H4 (cell line): ENCODE data around the gene TBX4. TPM values are rescaled to one million over a fixed set of nuclear protein-coding genes. Genes with fewer than 3 reads are reported as not detected.

Experiments used
- DNase-seq: peaks from one replicate; pipeline ENCODE4 v3.0.0-alpha.2; 2015; ENCODE audit warnings: low spot score
- total RNA-seq: library from RNA; depleted of rRNA; stranded (reverse); fragments of >200 nt; shearing (Covaris generic); gene quantifications from 2 replicates; pipeline ENCODE4 v1.2.3, GENCODE V29; 2014

The TBX4 gene
- total RNA-seq, 1 experiment from 2014 or later, result not detected

DNA sequence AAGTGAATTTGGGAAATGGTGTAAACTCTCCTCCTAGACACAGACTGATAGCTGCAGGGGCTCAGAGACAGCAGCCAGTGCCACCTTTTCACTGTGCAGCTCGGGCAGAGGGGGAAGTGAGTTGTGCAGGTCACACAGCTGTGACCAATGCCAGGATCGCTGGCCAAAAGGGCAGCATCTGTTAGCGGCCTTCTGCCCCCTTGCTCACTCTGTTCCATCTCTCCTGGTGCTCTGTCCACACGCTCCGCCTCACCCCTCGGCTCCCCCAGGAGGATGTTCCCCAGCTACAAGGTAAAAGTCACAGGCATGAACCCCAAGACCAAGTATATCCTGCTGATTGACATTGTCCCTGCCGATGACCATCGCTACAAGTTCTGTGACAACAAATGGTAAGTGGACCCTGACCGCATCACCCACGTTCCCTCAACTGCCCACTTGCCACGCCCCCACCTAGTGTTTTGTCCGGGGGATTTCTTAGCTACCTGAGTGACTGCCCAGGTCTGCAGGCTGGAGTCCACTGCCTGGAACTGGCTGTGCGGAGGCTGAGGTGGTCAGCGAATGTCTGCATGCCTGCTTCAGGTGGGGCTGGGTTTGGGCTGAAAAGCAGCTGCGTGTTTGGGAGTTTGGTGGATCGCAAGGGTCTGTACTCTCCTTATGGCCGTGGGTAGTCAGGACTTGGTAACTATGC lies 13.5 kb downstream of the TBX4 start:
- no peak for DNase-seq

DNA sequence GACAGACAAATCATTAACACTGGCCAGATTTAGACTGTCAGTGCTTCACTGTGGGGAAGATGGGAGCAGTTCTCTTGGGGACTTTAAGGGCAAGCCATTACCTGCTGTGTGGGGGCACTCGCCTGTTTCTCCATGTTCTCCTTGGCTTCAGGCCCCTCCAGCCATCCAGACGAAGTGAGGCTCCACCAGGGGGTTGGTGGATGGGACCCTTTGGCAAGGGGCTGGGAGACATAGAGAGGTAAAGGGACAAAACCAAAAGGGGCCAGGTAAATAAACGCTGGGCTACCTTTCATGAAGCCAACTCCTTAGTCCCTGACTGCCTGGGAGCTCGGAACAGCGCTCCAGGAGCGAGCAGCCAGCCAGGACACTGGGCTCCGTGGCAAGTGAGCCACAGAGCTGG lies 14.0 kb downstream of the TBX4 start:
- no peak for DNase-seq

DNA sequence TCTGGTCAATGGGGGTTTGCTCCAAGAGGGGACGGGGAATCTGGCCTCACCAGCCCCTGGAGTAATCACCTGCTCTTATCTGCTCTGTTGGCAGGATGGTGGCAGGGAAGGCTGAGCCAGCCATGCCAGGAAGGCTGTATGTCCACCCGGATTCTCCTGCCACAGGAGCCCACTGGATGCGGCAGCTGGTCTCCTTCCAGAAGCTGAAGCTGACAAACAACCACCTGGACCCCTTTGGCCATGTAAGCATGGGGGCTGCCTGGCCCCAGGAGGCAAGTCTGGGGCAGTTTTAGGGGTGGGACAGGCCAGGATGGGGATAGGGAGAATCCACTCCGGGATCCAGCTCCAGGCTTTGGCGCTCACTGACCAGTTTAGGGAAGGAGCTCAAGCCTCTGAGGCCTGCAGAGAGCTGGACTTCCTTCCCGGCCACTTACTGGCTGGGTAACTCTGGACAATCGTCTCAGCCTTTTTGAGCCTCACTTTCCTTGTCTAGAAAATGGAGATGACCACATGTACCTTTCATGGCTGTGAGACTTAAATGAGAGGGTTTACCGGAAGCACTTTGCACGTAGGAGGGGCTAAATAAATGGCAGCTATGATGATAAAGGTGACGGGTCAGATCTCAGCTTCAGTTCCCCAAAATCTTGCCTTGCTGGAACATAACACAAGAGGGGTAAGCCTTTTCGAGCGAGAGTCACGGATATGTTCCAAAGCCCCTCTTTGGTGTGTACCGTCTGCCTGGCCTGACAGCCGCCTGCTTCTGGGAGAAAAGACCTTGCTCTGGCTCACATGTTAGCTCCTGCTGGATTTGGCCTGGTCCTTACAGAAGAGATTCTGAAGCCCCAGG lies 15.4 kb downstream of the TBX4 start:
- DNase-seq, result peak; percentile 49

DNA sequence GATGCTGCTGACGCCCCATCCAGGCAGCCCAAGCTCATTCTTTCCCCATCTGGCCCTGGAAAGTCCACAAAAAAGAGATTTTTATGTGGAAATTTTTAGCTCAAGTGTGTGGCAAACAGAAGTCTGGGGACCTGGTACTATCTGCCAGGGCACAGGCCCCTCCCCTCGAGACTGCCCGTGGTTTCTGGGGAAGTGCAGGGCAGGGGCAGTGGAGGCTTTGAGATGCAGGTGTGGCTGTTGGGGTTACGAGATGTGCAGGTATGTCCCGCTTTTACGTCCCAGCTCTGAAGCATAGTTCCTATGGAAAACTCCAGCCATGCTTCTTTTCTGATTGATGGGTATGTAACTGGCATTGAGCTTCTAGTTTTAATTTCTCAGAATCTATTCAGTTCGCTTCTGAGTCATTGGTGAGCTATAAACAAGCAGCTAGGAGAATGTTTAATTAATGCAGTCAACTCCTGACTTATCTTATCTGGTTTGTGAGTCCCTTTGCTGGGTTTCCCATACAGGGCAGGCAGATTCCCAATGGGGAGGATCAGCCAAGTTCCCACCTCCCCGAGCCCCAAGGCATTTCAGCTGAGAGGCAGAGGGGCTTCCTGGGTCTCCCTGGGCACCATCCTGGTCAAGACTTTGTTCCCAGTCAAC lies 16.2 kb downstream of the TBX4 start:
- no peak for DNase-seq

DNA sequence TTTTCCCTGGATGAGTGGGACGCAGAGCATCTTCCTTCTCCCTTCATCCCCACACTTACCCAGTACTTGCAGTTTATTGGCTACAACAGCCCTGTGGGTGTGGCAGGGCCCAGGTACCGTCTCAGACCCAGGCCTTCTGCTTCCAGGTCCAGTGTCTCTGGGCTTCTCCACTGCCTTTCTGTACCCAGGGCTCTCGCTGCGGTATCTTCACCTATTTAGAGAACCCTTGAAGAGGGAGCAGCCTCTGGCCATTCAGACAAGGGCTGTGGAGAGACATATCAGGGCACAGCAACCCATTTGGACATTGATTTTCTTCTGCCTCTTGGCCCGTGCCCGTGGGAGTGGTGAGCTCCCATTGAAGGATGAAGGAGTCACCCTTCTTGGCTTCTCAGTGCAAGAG lies 17.3 kb downstream of the TBX4 start:
- DNase-seq, result no peak

DNA sequence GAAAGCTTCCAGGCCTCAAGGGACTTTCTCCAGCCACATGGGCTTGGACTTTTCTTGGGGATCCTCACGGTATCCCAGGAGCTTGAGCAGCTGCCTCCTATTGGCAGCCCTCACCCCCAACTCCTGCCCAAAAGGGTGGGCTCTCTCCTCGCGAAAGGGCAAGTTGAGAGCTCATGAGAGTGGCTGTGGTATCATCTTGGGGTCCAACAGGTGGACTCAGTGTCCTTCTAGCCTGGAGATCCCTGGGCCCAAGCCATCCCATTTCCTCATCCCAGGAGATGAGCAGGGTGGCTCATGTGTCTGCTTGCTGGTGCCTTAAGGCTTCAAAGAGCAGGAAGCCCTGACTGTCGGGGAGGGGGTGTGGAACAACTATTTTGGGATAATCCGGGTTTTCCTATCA lies 17.7 kb downstream of the TBX4 start:
- no peak for DNase-seq

DNA sequence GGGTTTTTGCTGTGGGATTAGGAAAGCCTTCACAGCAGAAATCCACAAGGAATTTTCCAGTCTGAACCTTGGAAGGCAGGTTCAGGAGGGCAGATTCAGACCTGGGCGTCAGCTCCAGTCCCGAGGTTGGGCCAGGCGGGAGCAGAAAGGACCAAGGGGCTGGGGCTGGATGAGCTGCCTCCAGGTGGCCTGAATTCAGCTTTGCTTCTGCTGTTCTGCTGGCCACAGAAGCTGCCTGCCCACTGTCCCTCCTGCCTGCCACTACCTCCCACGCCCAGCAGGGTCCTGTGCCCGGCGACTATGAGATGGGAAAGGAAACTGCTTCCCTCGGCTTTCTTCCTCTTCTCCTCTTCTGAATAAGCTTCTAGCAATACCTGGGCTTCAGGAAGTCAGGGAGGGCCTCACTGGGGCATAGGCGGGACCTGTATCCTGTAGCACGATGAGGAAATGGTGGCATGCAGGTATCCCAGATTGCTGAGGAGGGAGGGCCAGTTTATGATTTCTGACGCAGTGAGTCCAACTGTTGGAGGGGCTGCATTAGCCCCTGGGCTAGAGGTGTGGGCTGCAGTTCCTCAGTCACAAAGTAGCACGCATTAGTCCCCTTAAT lies 18.4 kb downstream of the TBX4 start:
- no peak for DNase-seq

DNA sequence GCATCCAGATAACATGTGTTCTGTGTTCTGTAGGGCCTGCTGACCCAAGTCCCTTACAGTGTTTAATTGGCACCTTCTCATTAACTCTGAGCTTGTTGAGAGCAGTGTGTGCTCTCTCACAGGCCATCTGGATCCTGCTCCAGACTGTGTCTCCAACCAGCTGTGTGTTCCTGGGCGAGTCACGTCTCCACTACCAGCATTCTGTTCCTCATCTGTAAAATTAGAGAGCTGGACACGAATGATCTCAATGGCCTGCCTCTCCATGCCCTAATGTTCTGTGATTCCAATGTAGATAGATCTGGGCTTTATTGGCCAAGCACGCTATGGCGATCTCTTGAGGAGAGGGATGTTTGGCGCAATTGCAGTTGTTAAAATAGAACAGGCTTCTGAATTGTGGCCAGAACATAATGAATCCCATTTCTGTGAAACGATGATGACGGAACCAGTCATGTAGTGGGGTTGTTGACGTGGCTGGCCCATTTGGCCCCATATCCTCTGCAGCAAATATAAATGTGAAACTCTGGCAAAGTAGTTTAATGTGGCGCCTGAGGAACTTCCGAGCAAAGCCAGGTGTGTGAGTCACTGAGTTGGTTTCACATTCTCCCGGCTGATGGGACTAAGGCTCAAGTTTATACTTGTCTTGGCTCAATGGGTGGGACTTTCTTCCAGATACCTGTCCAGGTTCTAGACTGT lies 22.2 kb downstream of the TBX4 start:
- DNase-seq, result no peak

DNA sequence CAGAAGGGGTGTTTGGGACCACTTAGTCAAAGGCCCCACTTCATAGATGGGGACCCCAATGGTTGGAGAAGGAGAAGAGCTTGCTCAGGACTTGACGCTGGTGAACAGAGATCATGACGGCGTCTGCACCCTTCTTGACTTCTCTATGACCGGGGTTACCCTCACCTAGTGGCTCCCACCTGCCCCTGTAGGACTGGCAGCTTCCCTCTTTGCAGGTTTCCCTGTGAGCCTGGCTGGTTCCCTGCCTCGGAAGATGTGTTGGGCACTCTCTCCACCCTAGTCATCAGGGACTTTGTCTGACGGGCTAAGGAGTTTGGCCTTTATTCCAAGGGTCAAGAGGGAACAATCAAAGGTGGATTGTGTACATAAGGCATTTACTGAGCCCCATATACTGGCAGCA lies 22.7 kb downstream of the TBX4 start:
- DNase-seq, result no peak

DNA sequence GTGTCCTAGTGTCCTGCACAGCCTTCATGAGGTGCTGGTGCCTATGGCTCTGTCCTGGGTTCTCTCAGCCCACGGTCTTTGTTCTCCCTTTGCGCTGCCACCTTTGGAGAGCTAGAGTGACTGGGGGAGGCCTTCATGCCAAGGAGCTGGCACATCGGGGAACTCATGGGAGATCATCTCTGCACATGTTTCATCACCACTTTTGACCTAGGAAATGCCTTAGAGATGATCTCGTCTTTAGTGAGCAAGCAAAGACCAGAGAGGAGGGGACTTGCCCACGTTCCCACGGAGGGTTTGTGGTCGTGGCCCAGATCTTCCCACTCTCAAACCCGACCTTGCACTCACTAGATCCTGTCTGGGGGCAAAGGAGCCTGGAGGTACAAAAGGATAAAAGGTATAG lies 23.5 kb downstream of the TBX4 start:
- DNase-seq, result no peak

DNA sequence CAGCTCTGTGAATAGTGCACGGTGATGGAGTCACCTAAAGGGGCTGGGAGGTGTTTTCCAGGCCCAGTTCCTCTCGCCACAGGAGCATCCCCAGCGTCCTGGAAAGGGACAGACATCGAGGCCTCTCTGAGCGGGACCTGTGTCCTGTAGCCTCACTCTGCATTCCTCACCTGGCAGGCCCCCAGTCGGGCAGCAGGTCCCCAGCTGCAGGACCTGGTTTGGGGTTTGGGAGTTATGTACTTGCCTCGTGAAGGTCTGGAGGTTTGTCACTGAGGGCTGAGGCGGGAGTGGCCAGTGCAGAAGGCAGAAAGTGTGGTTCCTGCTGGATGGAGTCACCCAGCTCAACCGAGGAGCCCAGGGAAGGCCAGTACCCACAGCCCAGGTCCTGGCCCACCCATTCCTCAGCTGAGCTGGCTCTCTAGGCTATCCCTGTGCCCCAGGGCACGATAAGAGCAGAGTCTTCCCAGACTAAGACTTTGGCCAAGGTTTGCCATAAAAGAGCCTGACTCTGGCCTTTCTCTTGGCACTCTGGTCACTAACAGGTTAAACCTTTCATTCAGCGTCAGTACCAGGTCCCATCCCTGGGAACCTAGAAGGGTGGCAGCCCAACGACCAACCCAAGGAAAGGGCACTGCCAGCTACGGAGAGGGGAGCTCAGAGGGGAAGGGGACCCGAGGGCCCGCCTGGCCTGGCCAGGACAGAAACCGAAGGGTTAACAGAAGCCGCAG lies 24.4 kb downstream of the TBX4 start:
- DNase-seq, result no peak

DNA sequence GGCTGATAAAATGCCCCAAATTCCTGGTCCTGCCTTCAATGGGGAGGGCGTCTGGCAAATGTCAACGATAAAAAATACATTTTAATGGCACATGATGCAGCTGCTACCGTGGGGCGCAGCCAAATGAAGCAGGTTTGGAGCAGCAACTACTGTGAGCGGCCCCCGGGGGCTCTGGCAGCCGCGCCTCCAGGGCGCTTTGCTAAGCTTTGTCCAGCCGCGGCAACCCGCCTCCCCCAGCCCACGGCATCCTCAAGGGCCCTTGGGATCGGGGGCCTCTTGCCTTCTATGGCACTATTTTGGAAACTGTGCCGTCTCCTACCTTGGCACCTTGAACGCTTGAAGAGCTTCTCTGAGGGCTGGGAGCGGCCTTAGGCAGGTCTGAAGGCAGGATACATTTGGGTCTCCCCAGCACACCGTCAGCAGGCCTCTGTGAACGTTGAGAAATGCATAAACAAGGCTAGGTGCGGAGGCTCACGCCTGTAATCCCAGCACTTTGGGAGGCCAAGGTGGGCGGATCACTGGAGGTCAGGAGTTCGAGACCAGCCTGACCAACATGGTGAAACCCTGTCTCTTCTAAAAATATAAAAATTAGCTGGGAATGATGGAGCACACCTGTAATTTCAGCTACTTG lies 25.1 kb downstream of the TBX4 start:
- no peak for DNase-seq

DNA sequence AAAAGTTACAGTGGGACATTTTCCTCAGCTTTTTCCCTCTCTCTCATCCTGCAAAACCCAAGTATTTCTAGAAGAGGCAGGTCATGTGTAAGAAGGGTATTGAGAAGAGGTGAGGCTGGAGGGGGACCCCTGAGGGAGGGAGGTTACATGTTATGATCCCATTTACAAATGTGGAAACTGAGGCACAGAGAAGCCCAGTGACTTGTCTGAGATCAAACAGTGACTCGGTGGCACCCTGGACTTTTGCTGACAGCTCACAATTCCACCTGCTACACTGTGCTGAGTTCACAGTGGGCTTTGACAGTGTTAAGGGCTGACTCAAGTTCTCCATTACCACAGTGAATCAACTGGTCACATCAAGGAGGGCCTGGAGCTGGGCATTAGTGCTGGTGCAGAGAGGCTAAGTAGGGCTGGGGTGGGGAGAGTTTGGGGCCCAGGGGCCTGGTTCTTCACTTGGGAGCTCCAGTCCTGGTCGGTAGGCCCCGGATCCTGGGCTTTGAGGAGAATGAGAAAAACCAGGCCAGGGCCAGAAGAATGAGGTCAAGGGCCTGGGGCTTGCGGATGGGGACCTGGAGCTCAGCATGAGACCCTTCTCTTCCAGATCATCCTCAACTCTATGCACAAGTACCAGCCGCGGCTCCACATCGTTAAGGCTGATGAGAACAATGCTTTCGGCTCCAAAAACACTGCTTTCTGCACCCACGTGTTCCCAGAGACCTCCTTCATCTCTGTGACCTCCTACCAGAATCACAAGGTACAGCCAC lies 26.0 kb downstream of the TBX4 start:
- no peak for DNase-seq

DNA sequence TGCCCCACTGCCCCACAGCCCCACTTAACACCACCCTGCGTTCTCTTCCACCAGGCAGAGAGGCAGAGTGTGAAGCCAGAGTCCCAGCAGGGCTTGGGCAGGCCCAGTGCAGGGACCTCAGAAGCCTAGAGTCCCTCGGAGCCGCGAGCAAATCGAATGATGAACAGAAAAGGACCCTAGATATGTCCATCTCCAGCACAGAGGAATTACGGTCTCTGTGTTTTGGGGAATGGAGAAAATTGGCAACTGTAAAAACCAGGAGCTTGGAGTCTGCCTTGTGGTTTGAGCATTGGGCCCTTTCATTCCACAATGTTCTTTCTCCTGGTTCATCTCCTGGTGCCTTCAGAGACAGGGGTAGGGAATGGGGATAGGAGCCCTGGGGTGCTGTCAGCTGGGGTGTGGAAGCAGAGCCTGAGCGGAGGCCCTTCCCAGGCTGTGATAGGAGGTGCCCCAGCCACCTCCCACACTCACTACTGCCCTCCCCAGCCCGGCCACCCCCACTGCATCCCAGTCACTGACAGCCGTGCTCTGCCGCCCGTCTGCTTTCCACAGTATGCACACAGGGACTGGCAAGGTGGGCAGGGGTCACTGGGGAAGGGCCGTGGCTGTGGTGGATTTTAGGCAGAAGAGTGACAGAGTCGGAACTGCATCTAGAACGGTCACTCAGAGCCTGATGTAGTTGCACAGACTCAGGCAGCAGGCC lies 26.7 kb downstream of the TBX4 start:
- no peak for DNase-seq

DNA sequence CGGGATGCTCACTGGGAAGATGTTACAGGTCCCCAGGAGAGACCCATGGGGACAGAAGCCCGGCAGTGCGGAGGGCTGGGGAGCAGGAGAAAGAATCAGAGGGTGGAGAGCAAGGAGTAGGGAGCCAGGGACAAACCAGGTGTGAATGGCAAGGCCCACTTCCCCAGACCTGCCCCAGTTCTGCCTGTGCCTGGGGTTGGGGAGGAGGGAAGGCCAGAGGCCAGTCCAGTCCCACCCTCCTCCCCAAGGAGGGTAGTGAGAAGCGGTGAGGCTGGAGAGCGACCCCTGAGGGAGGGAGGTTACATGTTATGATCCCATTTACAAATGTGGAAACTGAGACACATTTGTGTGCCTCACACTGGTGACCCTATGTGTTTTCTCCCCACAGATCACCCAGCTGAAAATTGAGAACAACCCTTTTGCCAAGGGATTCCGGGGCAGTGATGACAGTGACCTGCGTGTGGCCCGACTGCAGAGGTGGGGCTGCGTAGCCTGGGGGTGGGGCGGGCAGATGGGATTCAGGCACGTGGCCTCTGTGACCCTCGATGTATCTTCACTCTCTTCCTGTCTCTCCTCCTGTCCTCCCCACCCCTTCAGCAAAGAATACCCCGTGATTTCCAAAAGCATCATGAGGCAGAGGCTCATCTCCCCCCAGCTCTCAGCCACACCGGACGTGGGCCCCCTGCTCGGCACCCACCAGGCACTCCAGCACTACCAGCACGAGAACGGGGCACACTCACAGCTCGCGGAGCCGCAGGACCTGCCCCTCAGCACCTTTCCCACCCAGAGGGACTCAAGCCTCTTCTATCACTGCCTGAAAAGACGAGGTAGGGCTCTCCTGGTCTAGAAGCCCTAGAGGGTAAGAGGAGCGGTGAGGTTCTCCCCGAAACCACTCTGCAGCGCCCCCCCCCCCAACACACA lies 27.5 kb downstream of the TBX4 start:
- DNase-seq, result no peak

DNA sequence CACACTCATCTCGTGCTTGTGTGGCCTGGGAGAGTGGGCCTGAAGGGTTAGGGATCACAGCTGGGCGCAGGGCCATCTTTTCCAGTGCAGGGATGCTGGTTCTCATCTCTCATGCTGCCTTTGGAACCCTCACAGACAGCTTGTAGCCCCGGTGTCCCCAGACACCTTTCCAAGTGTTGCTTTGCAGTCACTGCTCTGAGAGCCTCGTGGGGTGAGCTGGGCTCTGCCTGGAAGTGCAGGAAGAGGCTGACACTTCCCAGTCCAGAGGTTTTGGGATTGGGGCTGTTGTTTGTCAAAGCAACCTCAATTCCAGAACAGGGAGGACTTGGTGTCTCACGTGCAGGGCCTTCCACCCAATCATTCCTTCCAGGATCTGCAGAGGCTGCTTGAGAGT lies 28.2 kb downstream of the TBX4 start:
- no peak for DNase-seq

DNA sequence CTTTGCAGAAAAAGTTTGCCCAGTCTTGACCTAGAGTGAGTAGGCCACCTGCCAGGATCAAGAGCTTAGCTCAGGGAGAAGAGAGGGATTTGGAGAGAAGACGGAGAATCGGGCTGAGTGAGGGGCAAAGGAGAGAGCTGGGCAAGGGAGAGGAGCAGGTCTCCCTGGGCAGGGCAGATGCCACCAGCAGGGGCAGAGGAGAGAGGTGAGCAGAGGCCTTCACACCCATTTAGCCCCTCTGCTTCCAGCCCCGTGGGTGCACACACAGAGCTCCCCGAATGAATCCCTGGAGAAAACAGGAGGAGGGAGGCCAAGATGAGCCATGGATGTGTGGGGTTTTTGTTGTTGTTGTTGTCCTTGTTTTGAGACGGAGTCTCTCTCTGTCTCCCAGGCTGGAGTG lies 29.2 kb downstream of the TBX4 start:
- no peak for DNase-seq

DNA sequence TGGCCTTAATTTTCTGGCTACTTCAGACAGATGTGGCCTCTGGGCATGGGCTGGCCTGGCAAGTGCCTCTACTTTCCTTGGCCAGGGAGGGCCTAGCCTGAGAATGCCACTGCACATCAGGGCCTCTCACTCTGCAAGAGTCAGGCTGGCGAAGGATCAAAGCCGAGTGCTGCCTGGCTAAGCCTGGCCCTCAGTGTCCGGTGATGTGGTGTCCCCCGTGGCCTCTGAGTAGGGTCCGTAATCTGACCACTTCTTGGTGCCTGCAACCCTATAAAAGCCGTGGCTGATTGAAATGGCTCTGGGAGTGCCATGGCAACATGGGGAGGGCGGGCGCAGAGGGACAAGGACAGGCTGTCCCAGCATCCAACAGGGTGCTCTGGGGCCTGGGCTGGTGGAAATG lies 30.2 kb downstream of the TBX4 start:
- DNase-seq, result no peak
